ENCODE data around the gene OXA1L.
"Not testable (repeated sequence)": the region's sequence is repeated elsewhere in the genome, so short reads cannot be mapped to it uniquely, and the experiment has no call there.

OXA1L gene

DNA sequence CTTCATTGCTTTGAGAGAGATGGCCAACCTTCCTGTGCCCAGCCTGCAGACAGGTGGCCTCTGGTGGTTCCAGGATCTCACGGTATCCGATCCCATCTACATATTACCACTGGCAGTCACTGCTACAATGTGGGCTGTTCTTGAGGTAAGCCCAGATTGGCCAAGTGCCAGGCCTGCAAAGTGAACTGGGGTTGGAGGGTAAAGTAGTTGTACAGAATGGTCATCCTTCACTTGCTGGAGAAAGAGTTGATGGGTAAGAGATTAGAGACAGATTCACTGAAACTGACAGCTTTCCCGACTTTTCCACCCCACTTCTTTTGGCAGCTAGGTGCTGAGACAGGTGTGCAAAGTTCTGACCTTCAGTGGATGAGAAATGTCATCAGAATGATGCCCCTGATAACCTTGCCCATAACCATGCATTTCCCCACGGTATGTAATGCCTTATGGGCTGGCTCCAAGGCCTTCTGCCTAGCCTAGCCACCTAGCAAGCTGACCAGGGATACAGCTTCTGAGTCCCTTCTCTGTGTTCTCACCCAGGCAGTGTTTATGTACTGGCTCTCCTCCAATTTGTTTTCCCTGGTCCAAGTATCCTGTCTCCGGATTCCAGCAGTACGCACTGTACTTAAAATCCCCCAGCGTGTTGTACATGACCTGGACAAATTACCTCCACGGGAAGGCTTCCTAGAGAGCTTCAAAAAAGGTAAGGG, 4.1 kb downstream of the OXA1L start:
- DNase-seq = no peak

DNA sequence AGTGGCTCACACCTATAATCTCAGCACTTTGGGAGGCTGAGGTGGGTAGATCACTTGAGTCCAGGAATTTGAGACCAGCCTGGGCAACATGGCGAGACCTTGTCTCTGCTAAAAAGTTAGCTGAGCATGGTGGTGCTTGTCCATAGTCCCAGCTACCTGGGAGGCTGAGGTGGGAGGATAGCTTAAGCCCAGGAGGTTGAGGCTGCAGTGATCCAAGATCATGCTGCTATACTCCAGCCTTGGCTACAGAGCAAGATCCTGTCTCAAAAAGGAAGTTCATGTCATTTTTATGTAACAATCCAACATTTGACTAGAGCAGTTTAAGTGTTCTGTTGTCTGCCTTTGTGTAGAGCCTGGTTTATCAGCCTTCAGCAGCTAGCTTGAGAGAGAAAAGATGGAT, 6.2 kb downstream of the OXA1L start:
- no peak for DNase-seq

DNA sequence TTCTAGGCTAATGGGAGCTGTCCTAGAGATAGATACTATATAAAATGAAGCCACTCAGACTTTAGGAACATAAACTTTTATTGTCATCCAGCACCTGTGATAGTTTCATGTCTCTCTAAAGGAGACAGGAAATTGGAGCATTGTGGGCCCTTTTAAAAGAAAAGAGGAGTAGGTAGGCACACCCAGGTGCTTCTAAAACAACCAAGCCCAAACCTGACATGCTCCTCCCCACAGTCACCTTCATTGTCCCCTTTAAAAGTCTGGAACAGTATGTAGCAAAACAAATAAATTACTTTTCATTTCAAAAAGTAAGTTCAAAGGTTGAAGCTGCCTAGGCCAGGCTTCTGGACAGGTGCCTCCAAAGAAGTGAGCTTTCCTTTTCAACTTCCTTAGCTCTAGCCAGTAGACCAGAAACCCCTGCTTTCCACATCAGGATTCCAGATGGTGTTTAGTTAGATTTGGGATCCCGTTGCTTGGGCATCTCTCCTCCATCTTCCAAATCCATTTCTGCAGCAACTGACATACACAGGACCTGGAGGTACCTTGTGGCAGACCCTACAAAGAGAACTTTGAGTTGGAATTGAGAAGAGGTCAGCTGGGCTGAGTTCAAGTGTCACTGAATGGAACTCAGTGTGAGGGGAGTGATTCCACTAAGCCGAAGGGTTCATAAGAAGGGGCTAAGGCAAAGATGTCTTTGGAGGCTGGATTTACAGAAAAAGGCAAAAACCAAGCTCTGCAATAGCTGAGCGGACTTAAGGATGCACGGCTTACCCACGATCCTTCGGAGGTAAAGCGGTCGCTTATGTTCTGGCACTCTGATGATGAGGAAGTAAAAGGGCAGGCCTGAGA, 6.9 kb downstream of the OXA1L start:
- DNase-seq = no peak

DNA sequence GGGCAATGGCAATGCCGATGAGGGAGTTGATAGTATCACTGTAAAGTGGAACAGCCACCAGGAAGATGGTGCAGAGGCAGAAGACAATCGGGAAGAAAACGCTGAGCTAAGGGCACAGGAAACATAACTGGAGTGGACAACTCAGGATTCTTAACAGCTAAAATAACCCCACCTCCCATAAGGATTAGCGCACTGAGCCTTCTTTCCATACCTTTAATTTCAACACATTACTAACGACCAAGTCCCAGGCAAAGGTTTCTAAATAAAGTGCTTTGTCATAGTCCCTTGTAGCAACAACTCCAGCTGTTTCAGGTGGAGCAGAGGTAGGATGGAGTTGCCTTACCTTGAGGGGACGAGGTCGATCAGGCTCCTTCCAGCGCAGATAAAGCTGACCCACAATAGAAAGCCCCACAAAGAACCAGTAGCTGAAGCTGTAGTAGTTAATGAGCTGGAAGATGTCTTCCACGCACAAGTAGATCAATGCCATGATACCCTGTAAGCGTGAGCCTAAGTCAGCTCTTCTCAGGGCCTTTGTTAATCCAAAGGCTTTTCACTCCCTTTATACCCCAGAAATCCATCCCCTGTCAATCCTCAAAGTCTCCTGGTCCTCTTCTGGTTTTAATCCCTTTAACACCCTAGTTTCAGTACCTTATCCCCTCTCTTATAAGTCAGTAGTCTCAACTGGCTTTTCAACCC, 7.7 kb downstream of the OXA1L start:
- DNase-seq = no peak

DNA sequence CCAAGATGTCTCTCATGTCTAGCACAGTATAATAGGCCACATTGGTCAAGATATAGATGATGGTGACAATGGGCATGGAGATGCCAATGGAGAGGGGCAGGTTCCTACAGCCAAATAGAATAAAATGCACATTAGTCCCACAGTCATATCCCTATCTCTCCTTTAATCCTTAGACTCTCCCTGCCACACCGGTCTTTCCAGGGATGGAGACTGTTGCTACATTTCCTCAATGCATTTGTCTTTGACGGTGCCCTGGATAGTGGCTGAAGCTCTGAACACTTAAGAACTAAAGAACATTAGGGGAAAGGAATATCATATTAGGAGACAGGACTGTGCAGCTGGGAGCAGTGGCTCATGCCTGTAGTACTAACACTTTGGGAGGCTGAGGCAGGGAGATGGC, 9.7 kb downstream of the OXA1L start:
- no peak for DNase-seq

DNA sequence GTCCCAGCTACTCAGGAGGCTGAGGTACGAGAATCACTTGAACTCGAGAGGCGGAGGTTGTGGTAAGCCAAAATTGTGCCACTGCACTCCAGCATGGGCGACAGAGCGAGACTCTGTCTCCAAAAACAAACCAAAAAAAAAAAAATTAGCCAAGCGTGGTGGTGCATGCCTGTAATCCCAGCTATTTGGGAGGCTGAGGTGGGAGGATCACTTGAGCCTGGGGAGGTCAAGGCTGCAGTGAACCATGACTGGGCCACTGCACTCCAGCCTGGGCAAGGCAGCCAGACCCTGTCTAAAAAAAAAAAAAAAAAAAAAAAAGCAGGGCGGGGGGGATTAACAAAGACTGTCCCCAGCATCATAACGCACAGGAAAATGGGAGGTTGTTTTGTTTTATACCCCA, 10.4 kb downstream of the OXA1L start:
- not testable (repeated sequence) for DNase-seq

DNA sequence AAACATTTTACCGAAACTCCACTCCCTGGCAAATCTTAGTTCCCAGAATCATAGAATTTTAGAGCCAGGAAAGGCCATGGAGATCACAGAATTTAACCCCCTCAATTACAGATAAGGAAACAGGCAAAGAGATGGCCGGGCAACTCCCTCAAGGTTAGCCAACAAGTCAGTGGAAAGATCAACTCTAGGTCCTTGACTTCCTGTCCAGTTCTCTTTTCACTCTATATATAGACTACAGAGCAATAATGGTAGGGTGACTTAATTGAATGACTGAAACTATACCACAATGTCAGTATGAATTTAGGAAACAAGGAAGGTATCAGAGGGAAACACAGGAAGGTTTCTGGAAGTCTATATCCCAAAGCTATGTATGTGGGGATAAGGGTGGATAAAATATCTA, 11.6 kb downstream of the OXA1L start:
- no peak for DNase-seq

DNA sequence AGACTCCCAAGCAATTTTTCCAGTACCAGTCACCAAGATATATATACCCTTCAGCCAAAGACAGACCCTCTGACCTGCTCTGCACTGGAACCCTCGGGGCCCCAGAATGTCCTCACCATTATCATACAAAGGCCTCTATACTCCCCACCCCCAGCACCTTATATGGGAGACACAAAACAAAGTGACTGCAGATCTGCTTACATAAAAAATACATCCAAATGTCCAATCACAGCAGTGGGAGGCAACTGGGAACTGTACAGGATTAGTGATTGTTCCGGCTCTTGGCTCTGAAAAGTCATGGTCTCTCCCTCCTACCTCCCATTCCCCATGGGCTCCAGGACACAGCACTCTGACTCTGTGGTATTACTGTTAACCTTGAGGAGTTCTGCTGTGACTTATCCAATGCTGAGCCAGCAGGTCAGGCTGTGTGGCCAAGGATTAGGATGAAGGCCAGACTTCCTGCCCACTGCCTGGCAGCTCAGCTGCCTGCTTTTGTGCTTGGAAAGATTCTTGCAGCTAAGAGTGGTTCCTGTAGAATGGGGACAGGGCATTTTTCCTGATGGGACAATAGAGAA, 13.7 kb downstream of the OXA1L start:
- no peak for DNase-seq

DNA sequence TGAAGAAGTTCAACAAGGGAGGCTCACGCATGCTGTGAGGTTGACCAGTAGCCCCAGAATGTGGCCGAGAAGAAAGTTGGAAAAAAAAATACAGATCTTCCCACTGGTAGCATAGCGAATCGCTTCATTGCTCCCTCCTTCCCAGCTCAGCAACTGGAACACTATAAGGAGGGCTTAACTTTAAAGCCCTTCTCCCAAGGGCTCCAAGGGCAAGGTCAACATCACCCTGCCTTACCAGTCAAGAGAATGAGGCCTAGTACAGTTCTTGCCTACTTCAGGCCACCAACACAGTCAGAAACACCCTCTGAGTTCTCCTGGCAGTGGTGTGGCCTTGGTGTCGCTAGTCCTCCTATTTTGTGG, 14.4 kb downstream of the OXA1L start:
- DNase-seq = no peak

DNA sequence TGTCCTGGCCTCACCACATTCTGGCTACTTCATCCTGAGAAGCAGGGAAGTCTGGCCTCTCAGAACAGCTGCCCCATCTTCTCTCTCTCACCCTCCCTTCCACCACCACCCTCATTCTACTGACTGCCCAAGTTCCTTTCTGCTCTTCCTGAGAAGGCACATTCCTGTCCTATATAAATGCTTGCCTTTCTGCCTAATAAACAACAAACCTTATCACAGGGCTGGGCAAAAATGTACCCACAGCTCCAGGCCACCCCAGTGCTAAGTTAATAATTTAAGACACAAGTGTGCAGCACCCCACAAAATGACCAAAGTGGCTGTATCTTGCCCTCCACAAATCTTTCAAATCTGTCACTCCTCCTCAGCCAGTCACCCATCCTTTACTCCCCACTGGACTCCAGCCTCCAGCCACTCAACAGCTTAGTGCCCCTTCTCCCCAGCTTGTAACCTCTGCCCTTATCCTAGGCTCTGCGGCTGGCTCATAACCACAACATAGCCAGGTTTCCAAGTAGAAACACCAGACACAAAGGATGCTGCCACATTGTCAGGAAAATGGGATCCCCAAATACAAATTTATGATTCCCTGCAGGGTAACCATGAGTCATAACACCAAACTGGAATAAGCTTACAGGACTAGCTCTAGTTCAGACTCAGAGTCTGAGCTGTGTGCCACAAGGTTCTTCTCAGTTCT, 15.0 kb downstream of the OXA1L start:
- no peak for DNase-seq

DNA sequence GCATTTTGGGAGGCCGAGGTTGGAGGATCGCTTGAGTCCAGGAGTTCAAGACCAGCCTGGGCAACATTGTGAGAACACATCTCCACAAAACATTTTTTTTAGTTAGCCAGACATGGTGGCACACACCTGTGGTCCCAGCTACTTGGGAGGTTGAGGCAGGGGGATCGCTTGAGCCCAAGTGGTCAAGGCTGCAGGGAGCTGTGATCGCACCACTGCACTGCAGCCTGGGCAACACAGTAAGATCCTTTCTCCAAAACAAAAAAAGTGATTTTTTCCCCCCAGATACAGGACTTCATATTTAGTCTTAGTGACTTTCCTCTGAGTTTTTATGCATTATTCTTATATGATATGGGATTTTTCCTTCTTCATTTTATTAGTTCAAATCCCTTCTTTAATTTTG, 20.2 kb downstream of the OXA1L start:
- no peak for DNase-seq

DNA sequence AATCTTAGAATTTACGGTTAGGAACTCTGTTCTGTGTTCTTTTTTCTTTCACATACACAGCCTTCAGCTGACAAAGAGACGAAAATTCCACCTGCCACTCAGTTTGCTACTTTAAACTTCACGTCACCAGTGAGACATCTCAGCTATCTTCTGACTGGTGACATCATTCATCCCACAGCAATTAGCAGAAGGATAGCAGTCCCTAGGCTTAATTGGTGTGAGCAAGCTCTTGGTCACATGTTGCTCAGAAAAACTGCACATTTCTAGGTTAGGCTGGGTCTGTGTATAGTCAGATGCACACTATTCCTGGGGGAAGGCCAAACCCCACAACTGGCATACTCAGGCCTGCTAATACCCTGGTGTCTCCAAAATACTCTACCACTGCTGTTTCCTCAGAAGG, 24.8 kb downstream of the OXA1L start:
- no peak for DNase-seq

DNA sequence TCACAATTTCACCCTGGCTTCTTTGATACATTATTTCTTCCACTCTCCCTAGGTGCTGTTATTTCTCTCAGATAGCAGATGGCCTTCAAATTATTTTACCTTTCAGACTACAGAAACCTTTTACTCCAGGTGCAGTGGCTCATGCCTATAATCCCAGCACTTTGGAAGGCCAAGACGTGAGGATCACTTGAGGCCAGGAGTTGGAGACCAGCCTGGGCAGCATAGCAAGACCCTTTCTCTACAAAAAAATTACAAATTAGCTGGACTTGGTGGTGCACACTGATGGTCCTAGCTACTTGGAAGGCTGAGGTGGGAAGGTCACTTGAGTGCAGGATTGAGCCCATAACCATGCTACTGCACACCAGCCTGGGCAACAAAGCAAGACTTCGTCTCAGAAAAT, 25.7 kb downstream of the OXA1L start:
- DNase-seq = no peak

DNA sequence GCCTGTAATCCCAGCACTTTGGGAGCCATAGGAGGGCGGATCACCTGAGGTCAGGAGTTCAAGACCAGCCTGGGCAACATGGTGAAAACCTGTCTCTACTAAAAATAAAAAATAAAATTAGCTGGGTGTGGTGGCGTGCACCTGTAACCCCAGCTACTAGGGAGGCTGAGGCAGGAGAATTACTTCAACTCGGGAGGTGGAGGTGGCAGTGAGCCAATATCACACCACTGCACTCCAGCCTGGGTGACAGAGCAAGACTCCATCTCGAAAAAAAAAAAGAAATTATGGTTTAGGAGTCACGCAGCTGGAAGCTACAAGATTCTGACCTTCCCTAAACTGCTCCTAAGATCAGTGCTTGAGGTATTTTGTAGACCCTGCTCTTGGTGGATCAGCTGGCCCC, 27.1 kb downstream of the OXA1L start:
- not testable (repeated sequence) for DNase-seq

DNA sequence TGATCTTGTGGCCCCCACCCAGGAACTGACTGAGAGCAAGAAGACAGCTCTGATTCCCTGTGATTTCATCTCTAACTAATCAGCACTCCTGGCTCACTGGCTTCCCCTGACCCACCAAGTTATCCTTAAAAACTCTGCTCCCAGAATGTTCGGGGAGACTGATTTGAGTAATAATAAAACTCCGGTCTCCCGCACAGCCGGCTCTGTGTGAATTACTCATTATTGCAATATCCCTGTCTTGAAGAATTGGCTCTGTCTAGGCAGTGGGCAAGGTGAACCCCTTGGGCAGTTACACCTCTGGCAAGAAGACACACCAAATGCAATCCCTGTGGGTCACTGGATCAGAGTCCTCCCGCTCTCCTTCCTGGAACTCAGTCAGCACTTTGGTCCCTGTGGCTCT, 27.5 kb downstream of the OXA1L start:
- DNase-seq = no peak

DNA sequence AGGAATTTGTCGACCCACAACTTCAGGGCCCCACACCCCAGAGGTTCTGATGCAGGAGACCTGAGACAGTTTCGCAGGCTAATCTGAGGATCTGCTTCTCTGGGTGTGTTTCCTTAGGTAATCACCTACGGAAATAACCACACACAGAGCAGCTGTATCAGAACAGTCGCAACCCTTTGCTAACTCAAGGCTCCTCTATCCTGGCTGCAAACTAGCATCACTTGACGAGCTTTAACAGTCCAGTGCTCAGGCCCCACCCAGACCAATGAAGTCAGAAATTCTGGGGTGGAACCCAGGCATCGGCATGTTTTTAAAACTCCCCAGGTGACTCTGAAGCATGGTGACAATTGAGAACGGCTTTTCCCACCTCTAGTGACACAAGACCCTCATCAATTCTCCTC, 28.1 kb downstream of the OXA1L start:
- DNase-seq = no peak

DNA sequence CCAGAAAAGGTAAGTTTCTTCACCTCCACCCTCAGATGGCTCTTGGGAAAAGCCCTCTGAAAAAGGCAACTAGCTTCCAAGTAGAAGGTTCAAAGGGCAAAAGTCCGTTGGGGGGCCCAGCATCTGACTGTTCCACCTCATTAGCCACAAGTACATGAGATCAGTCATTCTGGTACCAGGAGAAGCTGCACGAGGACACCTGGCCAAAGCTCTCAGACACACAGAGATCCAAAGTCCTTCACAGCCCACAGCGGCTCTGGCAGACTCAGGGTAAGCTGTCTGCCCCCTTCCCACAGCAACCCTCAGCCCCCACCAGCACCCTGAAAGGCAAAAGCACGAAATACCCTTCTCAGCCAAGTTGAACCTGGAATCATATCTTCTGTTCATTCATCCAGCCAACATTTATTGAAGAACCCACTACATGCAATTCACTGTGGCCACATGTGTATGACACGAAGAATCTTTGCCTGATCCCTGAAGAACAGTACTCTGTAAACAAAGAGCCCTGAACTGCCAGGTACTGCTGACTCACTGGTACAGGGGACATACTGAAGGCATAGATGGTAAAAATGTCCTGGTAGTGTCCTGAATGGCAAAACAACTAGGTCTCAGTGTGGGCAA, 29.7 kb downstream of the OXA1L start:
- DNase-seq = no peak

DNA sequence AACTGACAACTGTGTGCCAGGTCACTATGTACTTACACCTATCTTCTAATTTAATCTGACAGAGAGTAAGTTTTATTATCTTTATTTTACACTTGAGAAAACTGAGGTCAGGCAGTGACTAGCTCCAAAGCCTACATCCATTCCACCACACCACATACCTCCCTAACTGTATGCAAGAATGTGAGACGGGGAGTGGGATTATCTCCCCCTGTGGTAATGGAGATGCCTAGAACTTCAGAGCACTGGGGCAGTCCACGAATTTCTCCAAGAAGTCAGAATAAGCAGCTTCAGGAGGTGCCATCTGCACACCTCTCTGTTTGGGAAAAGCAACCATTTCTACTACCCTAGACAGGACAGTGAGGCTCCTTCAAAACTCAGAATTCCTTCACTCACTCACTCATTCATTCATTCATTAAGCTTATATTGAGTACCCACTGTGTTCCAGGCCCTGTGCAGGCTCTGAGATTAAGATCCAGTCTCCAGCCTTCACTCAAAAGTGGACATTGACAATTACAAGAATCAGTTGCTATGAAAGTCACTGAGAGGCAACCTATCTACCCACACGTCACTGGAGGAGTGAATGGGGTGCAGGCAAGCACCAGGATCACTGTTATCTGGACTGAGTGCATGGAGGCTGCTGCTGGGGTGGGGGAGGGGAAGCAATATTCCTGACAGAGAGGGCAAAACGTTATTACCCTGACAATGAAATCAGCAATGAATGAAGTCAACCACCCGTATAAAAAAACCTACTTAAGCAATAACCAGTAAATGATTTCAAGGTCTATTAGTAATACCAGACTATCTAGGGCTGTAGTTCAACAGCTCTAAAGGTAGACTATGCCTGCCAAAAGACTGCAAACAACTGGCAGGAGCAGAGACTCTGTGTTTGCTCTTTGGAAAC, 30.8 kb downstream of the OXA1L start:
- no peak for DNase-seq

DNA sequence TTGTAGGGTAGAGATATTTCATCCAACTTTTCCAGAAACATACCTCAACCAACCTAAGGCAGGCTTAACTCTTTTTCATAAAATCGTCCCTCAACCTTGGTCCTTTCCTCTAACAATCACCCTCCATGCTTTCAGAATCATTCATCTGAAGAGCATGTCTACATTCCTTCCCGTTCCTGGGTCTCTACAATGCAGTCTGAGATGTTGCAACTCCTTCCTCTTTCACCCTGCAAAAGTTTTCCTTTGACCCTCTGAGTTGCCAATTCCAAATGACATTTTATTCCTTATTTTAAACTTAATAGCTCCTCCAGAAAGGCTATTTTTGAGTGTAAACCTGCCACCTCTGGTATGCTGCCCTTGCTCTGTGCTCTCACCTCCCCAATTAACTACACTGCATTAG, 32.0 kb downstream of the OXA1L start:
- no peak for DNase-seq

DNA sequence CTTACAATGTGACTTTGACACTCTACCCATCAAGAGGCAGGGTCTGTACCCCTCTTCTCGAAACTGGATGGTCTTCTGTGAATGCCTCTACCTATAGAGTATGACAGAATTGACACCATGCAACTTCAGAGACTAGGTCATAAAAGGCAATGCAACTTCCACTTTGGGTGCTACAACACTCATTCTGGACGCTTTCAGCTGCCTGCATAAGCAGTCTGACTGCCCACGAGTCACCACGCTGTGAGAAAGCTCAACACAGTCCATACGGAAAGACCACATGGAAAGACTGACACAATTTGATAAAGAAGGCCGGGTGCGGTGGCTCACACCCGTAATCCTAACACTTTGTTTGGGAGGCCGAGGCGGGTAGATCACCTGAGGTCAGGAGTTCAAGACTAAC, 33.9 kb downstream of the OXA1L start:
- no peak for DNase-seq

DNA sequence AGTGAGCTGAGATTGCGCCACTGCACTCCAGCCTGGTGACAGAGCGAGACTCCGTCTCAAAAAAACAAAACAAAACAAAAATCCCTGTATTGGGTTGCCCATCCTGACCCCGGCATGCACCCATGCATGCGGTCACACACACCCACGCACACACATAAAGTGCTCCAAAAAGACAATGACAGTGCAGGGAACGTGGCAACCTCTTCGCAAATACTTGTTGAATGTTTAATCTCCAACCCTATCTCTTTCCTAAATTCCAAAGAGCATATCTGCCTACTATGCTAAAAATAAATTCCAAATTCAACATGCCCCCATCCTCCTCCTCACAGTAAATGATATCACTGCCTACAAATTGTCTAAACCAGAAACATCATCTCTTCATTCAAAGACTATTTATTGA, 35.2 kb downstream of the OXA1L start:
- no peak for DNase-seq
